ENCODE results near the gene LIG1.

LIG1 gene

DNA sequence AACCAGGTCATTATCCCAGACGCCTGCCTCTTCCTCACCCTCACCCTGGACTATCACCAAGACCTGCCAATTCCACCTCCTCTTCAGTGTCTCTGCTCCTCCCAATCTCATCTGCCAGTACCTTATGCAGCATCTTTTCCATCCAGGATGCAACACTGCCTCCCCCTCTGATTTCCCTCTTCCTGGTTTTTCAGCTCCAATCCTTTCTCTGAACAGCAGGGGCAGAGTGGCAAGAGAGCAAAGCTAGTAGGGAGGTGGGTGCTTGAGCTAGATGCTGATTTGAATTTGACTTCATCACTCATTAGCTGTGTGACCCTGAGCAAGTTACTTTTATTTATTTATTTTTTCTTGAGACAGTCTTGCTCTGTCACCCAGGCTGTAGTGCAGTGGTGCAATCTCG, 100.7 kb downstream of the LIG1 start:
- no peak for DNase-seq

Measured in suppressor macrophage treated with lipopolysaccharide for 1 hour (primary cell).